SK-N-SH treated with all-trans-retinoic acid at 6 μM for 48 hours (cell line): Measurements from ENCODE around the gene GATAD2A.

Source experiments
- ATAC-seq: fragments of 200-7000 bp; cut with Tn5 transposase; 3 replicates; pipeline ENCODE4 v1.9.1; 2020; ENCODE audit warnings: mild to moderate bottlenecking, moderate library complexity
- BACH2 ChIP-seq: fragments of 250-450 bp; sonication (Bioruptor Pico); IDR thresholded peaks from 2 replicates; pipeline ENCODE4 v1.9.0; 2021; ENCODE audit warnings: mild to moderate bottlenecking, borderline replicate concordance
- CREB5 ChIP-seq: fragments of 250-450 bp; sonication (Bioruptor Pico); IDR thresholded peaks from 2 replicates; pipeline ENCODE4 v1.5.1; 2020; ENCODE audit warnings: low read depth, mild to moderate bottlenecking, moderate library complexity
- CSRNP3 ChIP-seq: fragments of 250-450 bp; sonication (Bioruptor Pico); IDR thresholded peaks from 2 replicates; pipeline ENCODE4 v1.5.1; 2021; ENCODE audit warnings: mild to moderate bottlenecking, moderate library complexity
- ESRRG ChIP-seq: fragments of 250-450 bp; sonication (Bioruptor Pico); IDR thresholded peaks from 2 replicates; pipeline ENCODE4 v1.6.1; 2021; ENCODE audit warnings: mild to moderate bottlenecking
- GLIS3 ChIP-seq: fragments of 250-450 bp; sonication (Bioruptor Pico); IDR thresholded peaks from 2 replicates; pipeline ENCODE4 v1.5.0; 2020; ENCODE audit warnings: mild to moderate bottlenecking, moderate library complexity
- ISL1 ChIP-seq: fragments of 250-450 bp; sonication (Bioruptor Pico); IDR thresholded peaks from 2 replicates; pipeline ENCODE4 v2.1.2; 2022; ENCODE audit warnings: mild to moderate bottlenecking, moderate library complexity
- OSR1 ChIP-seq: fragments of 250-450 bp; sonication (Bioruptor Pico); IDR thresholded peaks from 2 replicates; pipeline ENCODE4 v1.8.0; 2022; ENCODE audit warnings: moderate library complexity, mild to moderate bottlenecking, inconsistent platforms
- PPARA ChIP-seq: fragments of 250-450 bp; sonication (Bioruptor Pico); IDR thresholded peaks from 2 replicates; pipeline ENCODE4 v1.5.0; 2020; ENCODE audit warnings: mild to moderate bottlenecking, borderline replicate concordance
- TCF4 ChIP-seq: fragments of 250-450 bp; sonication (Bioruptor Pico); IDR thresholded peaks from 2 replicates; pipeline ENCODE4 v1.8.0; 2021; ENCODE audit warnings: mild to moderate bottlenecking, moderate library complexity, borderline replicate concordance
- TSHZ2 ChIP-seq: fragments of 250-450 bp; sonication (Bioruptor Pico); IDR thresholded peaks from 2 replicates; pipeline ENCODE4 v1.5.0; 2020; ENCODE audit warnings: mild to moderate bottlenecking, moderate library complexity
- ZC3H10 ChIP-seq: fragments of 250-450 bp; sonication (Bioruptor Pico); IDR thresholded peaks from 2 replicates; pipeline ENCODE4 v1.5.1; 2021; ENCODE audit warnings: mild to moderate bottlenecking, moderate library complexity
- ZFP3 ChIP-seq: fragments of 250-450 bp; sonication (Bioruptor Pico); IDR thresholded peaks from 2 replicates; pipeline ENCODE4 v1.5.0; 2020; ENCODE audit warnings: mild to moderate bottlenecking, moderate library complexity
- ZNF565 ChIP-seq: fragments of 450-650 bp; formaldehyde crosslinking; conservative IDR thresholded peaks from 2 replicates; pipeline ENCODE4 v1.5.0; 2020; ENCODE audit warnings: low read depth, mild to moderate bottlenecking, moderate library complexity

The GATAD2A gene

GRCh38 chr19:19526581-19527370 is 121.3 kb downstream of the GATAD2A start:
- no peak for ATAC-seq
- TF ChIP-seq ESRRG (no peak), OSR1 (CRISPR knock-in tag) (no peak), BACH2 (no peak), TCF4 (CRISPR knock-in tag) (no peak), TSHZ2 (no peak), ISL1 (CRISPR knock-in tag) (no peak), PPARA (CRISPR knock-in tag) (no peak), CSRNP3 (CRISPR knock-in tag) (no peak), GLIS3 (CRISPR knock-in tag) (no peak), ZNF565 (CRISPR knock-in tag) (no peak), ZFP3 (CRISPR knock-in tag) (no peak)
- TF ChIP-seq, all 23 proteins: peak for 0

GRCh38 chr19:19527371-19527656 is 121.8 kb downstream of the GATAD2A start:
- ATAC-seq: no peak
- TF ChIP-seq CSRNP3 (CRISPR knock-in tag): no peak
- no peak for TF ChIP-seq ZC3H10 (CRISPR knock-in tag)
- TF ChIP-seq, all 23 proteins: peak for 0

GRCh38 chr19:19527674-19528625 is 122.5 kb downstream of the GATAD2A start:
- TF ChIP-seq CSRNP3 (CRISPR knock-in tag): no peak
- TF ChIP-seq CREB5 (CRISPR knock-in tag): no peak
- ATAC-seq: no peak

- TF ChIP-seq ZNF565 (CRISPR knock-in tag) (0 out of 2 replicates have a peak, but pooled peaks have one; percentile 16), GLIS3 (CRISPR knock-in tag) (peak; percentile 29; the same call in 1 of the 2 replicates), OSR1 (CRISPR knock-in tag) (no peak)
- TF ChIP-seq, all 23 proteins: peak for 2
These were observed 123.4 kb downstream of the GATAD2A start, which contains the start of gene YJEFN3 for GRCh38 chr19:19528721-19529490. Gene YJEFN3 (plus strand): TSS chr19:19528911. CDS start chr19:19528933, 22 bp downstream.

More at GRCh38 chr19:19528721-19529490, 123.4 kb downstream of the GATAD2A start, which contains the start of gene YJEFN3:
- ATAC-seq: peak; percentile 20
